ENCODE measurements around the gene LSP1. TPM values are rescaled to one million over a fixed set of nuclear protein-coding genes. Genes with fewer than 3 reads are reported as not detected.

The LSP1 gene
- polyA plus RNA-seq, 3 donors from 2014 or later: 437 to 767 (median 593) TPM

DNA sequence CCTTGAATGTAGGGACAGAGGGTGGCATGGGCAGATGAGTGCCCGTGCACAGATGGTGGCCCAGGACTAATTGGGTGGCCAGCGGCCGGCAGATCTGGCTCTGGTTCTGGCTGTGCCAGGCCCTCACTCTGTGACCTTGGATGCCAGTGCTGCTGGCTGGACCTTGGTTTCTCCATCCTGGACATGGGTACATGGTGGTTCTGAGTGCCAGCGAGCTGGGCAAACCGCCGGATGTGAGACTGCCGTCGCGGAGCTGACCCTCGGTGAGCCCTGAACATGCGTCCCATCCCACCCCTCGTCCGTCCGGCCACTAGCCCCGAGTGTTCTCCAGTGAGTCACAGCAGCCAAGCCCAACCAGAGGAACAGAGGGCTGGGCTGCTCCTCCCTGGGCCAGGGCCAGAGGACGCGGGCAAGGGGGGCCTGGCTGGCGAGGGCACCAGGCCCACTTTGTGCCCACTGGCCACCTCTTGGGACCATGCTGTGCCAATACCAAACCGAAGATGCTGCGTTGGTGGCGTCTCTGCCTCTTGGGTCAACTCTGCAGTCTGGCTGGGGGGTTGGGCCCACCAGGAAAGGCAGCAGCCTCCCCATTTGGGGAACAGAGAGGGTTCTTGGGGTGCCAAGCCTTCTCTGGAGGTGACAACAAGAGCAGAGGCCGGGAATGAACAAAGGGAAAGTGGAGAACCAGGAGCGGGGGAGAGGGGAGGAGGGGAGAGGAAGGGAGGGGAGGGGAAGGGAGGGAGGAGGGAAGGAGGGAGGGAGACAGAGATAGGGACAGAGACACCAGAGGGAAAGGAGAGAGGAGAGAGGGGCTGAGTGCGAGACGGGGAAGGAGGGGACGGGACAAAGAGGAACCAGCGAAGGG, 10.7 kb downstream of the LSP1 start:
- Mint-ChIP-seq H3K36me3 (no peaks in the 10 kb centered on the region), H3K4me1 (peaks cover 15 to 40% of the 10 kb centered on the region in 2 donors), H3K27ac (peak overlapping the region in 2 of 6 donors; percentile 26 to 73), H3K4me3 (peak overlapping the region in 2 of 5 donors; percentile 23 to 31), H3K9me3 (no peaks in the 10 kb centered on the region), H3K27me3 (ENCODE audit: low read depth in 3 of 3) (peaks cover 2 to 7% (median 3%) of the 10 kb centered on the region in 3 donors)
- no peak for DNase-seq

DNA sequence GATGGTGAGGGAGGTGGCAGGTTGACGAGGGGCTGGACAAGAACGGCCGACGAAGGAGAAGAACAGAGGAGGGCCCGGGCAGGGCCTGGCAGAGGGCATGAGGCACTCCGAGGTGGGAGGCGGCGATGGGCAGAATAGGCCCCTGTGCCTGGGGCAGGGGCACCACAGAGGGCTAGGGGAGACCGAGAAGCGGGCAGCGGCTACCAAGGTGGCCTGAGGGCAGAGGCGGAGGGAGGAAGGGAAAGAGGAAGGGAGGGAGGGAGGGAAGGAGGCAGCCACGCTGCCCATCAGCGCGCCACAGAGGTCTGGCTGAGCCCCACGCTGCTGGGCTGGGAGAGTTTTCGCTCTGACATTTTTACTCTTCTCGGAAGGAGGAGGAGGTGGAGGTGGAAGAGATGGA, 11.3 kb downstream of the LSP1 start:
- peak overlapping the region in 3 of 6 donors; percentile 26 to 58 (median 41) for H3K27ac Mint-ChIP-seq
- H3K4me1 Mint-ChIP-seq: peaks cover 21 to 41% of the 10 kb centered on the region in 2 donors
- H3K36me3 Mint-ChIP-seq: no peaks in the 10 kb centered on the region
- no peak overlapping the region for H3K4me3 Mint-ChIP-seq
- no peaks in the 10 kb centered on the region for H3K9me3 Mint-ChIP-seq
- no peak for DNase-seq
- peaks cover 4 to 9% (median 8%) of the 10 kb centered on the region in 3 donors for H3K27me3 Mint-ChIP-seq (ENCODE audit: low read depth in 3 of 3)

DNA sequence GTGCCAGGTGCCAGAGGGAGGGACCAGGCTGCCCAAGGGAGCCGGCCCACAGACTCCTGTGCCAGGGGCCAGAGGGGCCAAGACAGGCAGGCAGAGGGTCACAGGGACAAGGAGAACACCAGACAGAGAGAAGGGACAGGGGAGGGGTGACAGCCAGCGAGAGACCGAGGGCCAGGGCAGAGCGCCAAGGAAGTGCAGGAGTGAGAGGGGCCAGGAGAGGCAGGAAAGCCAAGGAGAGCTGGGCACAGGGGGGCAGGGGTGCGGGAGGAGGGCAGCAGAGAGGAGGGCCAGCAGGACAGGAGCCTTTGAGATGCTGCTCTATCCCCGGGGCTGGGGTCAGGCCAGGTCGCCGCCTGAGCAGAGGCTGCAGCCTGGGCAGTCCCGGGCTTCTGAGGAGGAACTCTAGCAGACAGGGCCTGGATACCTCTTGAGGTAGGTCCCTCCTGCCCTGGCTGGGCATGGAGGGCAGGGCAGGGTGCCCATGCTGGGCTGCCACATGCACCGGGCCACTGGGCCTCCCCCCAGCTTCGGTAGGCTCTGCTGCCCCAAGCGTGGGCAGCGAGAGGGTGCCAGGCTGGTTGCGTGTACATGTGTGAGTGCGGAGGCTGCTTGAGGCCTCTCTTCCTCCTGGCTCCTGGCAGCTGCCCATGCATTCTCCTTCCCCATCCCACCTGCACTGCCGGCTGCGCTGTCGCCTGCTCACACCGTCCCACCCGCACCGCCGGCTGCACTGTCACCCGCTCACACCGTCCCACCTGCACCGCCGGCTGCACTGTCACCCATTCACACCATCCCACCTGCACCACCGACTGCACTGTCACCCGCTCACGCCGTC, 12.2 kb downstream of the LSP1 start:
- peaks cover 4 to 11% (median 8%) of the 10 kb centered on the region in 3 donors for H3K27me3 Mint-ChIP-seq (ENCODE audit: low read depth in 3 of 3)
- peak overlapping the region in 1 of 5 donors; percentile 42 for H3K4me3 Mint-ChIP-seq
- no peaks in the 10 kb centered on the region for H3K36me3 Mint-ChIP-seq
- no peaks in the 10 kb centered on the region for H3K9me3 Mint-ChIP-seq
- DNase-seq: no peak
- peak overlapping the region in 5 of 6 donors; percentile 19 to 67 (median 41) for H3K27ac Mint-ChIP-seq
- H3K4me1 Mint-ChIP-seq: peaks cover 29 to 46% of the 10 kb centered on the region in 2 donors

GRCh38 chr11:1866226-1866625, 13.3 kb downstream of the LSP1 start:
- H3K9me3 Mint-ChIP-seq: no peaks in the 10 kb centered on the region
- H3K36me3 Mint-ChIP-seq: no peaks in the 10 kb centered on the region
- peaks cover 41 to 58% of the 10 kb centered on the region in 2 donors for H3K4me1 Mint-ChIP-seq
- H3K4me3 Mint-ChIP-seq: no peak overlapping the region
- H3K27me3 Mint-ChIP-seq (ENCODE audit: low read depth in 3 of 3): peaks cover 4 to 14% (median 10%) of the 10 kb centered on the region in 3 donors
- DNase-seq: no peak
- peak overlapping the region in 2 of 6 donors; percentile 7 to 44 for H3K27ac Mint-ChIP-seq

DNA sequence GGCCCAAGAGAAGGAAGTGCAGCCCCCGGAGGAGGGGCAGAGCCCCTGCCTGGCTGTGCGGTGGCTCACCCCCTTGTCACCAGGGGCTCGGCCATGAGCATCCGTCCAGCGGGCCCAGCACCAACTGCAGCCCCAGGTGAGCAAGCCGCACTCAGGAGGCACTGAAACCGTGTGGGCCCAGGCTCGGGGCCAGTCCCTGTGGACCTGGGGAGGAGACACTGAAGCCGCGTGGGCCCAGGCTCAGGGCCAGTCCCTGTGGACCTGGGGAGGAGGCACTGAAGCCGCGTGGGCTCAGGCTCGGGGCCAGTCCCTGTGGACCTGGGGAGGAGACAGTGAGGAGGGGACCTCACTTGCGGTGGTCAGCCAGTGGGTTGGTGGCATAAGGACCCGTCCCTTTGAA, 13.9 kb downstream of the LSP1 start:
- H3K4me3 Mint-ChIP-seq: no peak overlapping the region
- no peak for DNase-seq
- H3K4me1 Mint-ChIP-seq: peaks cover 45 to 64% of the 10 kb centered on the region in 2 donors
- H3K27me3 Mint-ChIP-seq (ENCODE audit: low read depth in 3 of 3): peaks cover 4 to 15% (median 13%) of the 10 kb centered on the region in 3 donors
- H3K9me3 Mint-ChIP-seq: no peaks in the 10 kb centered on the region
- H3K27ac Mint-ChIP-seq: peak overlapping the region in 1 of 6 donors; percentile 11
- no peaks in the 10 kb centered on the region for H3K36me3 Mint-ChIP-seq

GRCh38 chr11:1867381-1867780, 14.5 kb downstream of the LSP1 start:
- Mint-ChIP-seq H3K4me1 (peaks cover 51 to 70% of the 10 kb centered on the region in 2 donors), H3K4me3 (no peak overlapping the region), H3K27me3 (ENCODE audit: low read depth in 3 of 3) (peaks cover 4 to 15% (median 14%) of the 10 kb centered on the region in 3 donors), H3K27ac (peak overlapping the region in 1 of 6 donors; percentile 11), H3K9me3 (no peaks in the 10 kb centered on the region), H3K36me3 (no peaks in the 10 kb centered on the region)
- no peak for DNase-seq

GRCh38 chr11:1868056-1868635, 15.3 kb downstream of the LSP1 start:
- Mint-ChIP-seq H3K27ac (peak overlapping the region in 2 of 6 donors; percentile 29 to 58), H3K27me3 (ENCODE audit: low read depth in 3 of 3) (peaks cover 4 to 17% (median 14%) of the 10 kb centered on the region in 3 donors), H3K36me3 (no peaks in the 10 kb centered on the region), H3K4me1 (peaks cover 59 to 77% of the 10 kb centered on the region in 2 donors), H3K4me3 (peak overlapping the region in 1 of 5 donors; percentile 13), H3K9me3 (no peaks in the 10 kb centered on the region)
- DNase-seq: no peak

DNA sequence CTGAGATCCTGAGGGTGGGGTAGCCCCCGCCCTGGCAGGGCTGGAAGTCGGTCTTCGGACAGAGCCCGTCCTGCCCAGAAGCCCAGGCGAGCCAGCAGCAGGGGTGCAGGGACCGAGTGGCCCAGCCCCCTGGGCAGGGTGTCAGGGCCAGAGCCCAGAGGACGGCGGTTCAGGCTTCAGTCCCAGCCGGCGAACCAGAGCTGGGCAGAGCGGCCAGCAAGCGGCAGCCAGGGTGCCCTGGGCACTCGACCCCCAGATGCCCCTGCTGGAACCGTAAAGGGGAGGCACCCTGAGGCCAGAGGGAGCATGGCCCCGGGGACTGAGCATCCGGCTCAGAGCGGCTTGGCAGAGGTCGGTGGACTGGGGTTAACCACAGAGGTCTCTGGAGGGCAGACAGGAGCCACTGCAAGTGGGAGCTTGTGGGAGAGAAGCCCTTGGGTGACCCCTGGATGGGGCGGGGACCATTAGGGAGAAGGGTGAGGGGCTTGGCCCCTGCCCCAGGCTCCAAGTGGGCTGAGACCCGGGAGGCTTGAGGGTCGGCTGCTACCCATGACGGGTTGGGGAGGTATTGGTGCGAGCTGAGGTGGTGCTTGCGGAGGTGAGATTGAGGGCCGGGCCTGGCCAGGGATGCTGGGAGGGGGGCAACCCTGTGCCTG, 15.9 kb downstream of the LSP1 start:
- Mint-ChIP-seq H3K27me3 (ENCODE audit: low read depth in 3 of 3) (peaks cover 4 to 19% (median 14%) of the 10 kb centered on the region in 3 donors), H3K4me3 (peak overlapping the region; percentile 24 to 64 (median 59))
- DNase-seq: peak in 2 of 3 donors; percentile 39 to 41

GRCh38 chr11:1869427-1870325, 16.8 kb downstream of the LSP1 start:
- no peak for DNase-seq
- Mint-ChIP-seq H3K4me1 (peaks cover 60 to 76% of the 10 kb centered on the region in 2 donors), H3K4me3 (peak overlapping the region; percentile 54 to 89 (median 85)), H3K27ac (peak overlapping the region; percentile 72 to 96 (median 86)), H3K27me3 (ENCODE audit: low read depth in 3 of 3) (peaks cover 4 to 15% (median 14%) of the 10 kb centered on the region in 3 donors), H3K9me3 (no peaks in the 10 kb centered on the region), H3K36me3 (no peaks in the 10 kb centered on the region)

More for the DNA sequence above, 15.9 kb downstream of the LSP1 start:
- no peaks in the 10 kb centered on the region for H3K36me3 Mint-ChIP-seq
- no peaks in the 10 kb centered on the region for H3K9me3 Mint-ChIP-seq
- peaks cover 60 to 81% of the 10 kb centered on the region in 2 donors for H3K4me1 Mint-ChIP-seq
- H3K27ac Mint-ChIP-seq: peak overlapping the region in 5 of 6 donors; percentile 64 to 82 (median 79)

DNA sequence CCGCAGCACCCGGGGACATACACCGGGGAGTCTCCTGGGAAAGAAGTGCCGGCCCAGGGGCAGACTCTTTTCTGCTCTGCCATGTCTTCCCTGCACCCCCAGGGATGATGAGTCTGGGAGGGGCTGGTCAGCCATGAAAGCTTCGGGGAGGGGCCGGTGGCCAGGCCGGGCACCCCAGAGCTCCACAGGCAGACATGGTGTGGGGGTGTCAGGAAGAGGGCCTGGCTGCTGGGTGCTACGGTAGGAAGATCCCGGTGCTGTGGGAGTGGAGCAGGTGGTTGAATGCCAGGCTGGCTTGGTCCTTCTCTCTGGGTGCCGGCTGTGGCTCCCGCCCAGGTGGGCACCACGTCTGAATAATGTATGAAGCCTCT, 17.4 kb downstream of the LSP1 start:
- peak overlapping the region; percentile 74 to 96 (median 92) for H3K27ac Mint-ChIP-seq

GRCh38 chr11:1870721-1871466, 18.0 kb downstream of the LSP1 start:
- peak; percentile 67 to 79 (median 73) for DNase-seq
- peaks cover 60 to 70% of the 10 kb centered on the region in 2 donors for H3K4me1 Mint-ChIP-seq

More for the DNA sequence above, 17.4 kb downstream of the LSP1 start:
- Mint-ChIP-seq H3K4me3 (peak overlapping the region; percentile 77 to 89 (median 85)), H3K9me3 (no peaks in the 10 kb centered on the region), H3K36me3 (no peaks in the 10 kb centered on the region), H3K4me1 (peaks cover 63 to 74% of the 10 kb centered on the region in 2 donors), H3K27me3 (ENCODE audit: low read depth in 3 of 3) (peaks cover 3 to 15% (median 14%) of the 10 kb centered on the region in 3 donors)
- DNase-seq: no peak

More at GRCh38 chr11:1870721-1871466, 18.0 kb downstream of the LSP1 start:
- Mint-ChIP-seq H3K4me3 (peak overlapping the region; percentile 77 to 89 (median 85)), H3K36me3 (no peaks in the 10 kb centered on the region), H3K27me3 (ENCODE audit: low read depth in 3 of 3) (peaks cover 2 to 15% (median 12%) of the 10 kb centered on the region in 3 donors), H3K9me3 (no peaks in the 10 kb centered on the region), H3K27ac (peak overlapping the region; percentile 74 to 96 (median 92))

All from immature natural killer cell (primary cell).